BJ (cell line): ENCODE results near the gene GCNT1. TPM values are rescaled to one million over a fixed set of nuclear protein-coding genes. Genes with fewer than 3 reads are reported as not detected.

Experiments used
- CTCF ChIA-PET: fragments of 350-600 bp; formaldehyde crosslinking; extraction: SDS; loops from one replicate; lab custom pipeline; 2021; ENCODE audit warnings: antibody characterized with exemption, inconsistent platforms; lab: Yijun Ruan, JAX
- POLR2A ChIA-PET: fragments of 300-600 bp; sonication (Branson Sonifier 250); formaldehyde crosslinking; extraction: SDS; loops from one replicate; lab custom pipeline; 2021; ENCODE audit warnings: antibody characterized with exemption; lab: Charles Lee
- DNase-seq: peaks from one replicate; pipeline ENCODE4 v3.0.0-alpha.2; 2011; ENCODE audit warnings: low read depth
- H3K27me3 ChIP-seq: 2 replicates; pipeline ENCODE4 v1.6.0; 2011; ENCODE audit warnings: low read length; ENCODE audit not compliant: control insufficient read depth, insufficient read depth
- H3K36me3 ChIP-seq: 2 replicates; pipeline ENCODE4 v1.5.1; 2011; ENCODE audit warnings: low read length; ENCODE audit not compliant: control insufficient read depth, insufficient read depth
- H3K4me3 ChIP-seq: 2 replicates; pipeline ENCODE4 v1.5.1; 2011; ENCODE audit warnings: low read depth, mild to moderate bottlenecking, control low read depth, low read length
- CTCF ChIP-seq: IDR thresholded peaks from 2 replicates; pipeline ENCODE4 v1.5.1; 2011; ENCODE audit warnings: low read depth, mild to moderate bottlenecking, control low read depth, inconsistent platforms, low read length, moderate library complexity; ENCODE audit not compliant: insufficient read depth
- polyA plus RNA-seq: library from polyadenylated mRNA; depleted of rRNA; stranded (reverse); fragments of >200 nt; gene quantifications from 2 replicates; pipeline ENCODE4 v1.2.3, GENCODE V29; 2011

The GCNT1 gene
- polyA plus RNA-seq, 1 experiment: 23.0 TPM

- DNase-seq: no peak
- POLR2A ChIA-PET: no interaction called here
- TF ChIP-seq CTCF: no peak
- no peak overlapping the region for H3K4me3 ChIP-seq
- H3K36me3 ChIP-seq: peaks cover 8% of the 10 kb centered on the region
- H3K27me3 ChIP-seq: no peaks in the 10 kb centered on the region
- CTCF ChIA-PET: interaction anchor here (1.0 kb wide), 1 partner anchor 12 kb away, joined by 3 read pairs; no protein-coding TSS in a partner anchor
These were observed 41.1 kb downstream of the GCNT1 start for GRCh38 chr9:76500061-76500460.

GRCh38 chr9:76502746-76503145, 43.8 kb downstream of the GCNT1 start:
- TF ChIP-seq CTCF: no peak
- peaks cover 8% of the 10 kb centered on the region for H3K36me3 ChIP-seq
- POLR2A ChIA-PET: no interaction called here

GRCh38 chr9:76510041-76510440, 51.1 kb downstream of the GCNT1 start:
- no peaks in the 10 kb centered on the region for H3K27me3 ChIP-seq
- CTCF ChIA-PET: no interaction called here
- DNase-seq: no peak

More at GRCh38 chr9:76502746-76503145, 43.8 kb downstream of the GCNT1 start:
- CTCF ChIA-PET: no interaction called here
- Histone ChIP-seq H3K27me3 (no peaks in the 10 kb centered on the region), H3K4me3 (no peak overlapping the region)
- no peak for DNase-seq

GRCh38 chr9:76510446-76510845, 51.5 kb downstream of the GCNT1 start:
- no peak for DNase-seq
- H3K36me3 ChIP-seq: no peaks in the 10 kb centered on the region
- TF ChIP-seq CTCF: no peak
- no peak overlapping the region for H3K4me3 ChIP-seq
- H3K27me3 ChIP-seq: no peaks in the 10 kb centered on the region
- ChIA-PET POLR2A (interaction anchor here (1.3 kb wide), 1 partner anchor 23 kb away, joined by 5 read pairs; no protein-coding TSS in a partner anchor), CTCF (no interaction called here)

More at GRCh38 chr9:76510041-76510440, 51.1 kb downstream of the GCNT1 start:
- Histone ChIP-seq H3K36me3 (no peaks in the 10 kb centered on the region), H3K4me3 (no peak overlapping the region)
- TF ChIP-seq CTCF: no peak
- POLR2A ChIA-PET: interaction anchor here (0.6 to 1.3 kb wide), 2 partner anchors 24 to 237 kb away, joined by 5 read pairs; no protein-coding TSS in a partner anchor

GRCh38 chr9:76512826-76513225, 53.8 kb downstream of the GCNT1 start:
- no peak for TF ChIP-seq CTCF
- Histone ChIP-seq H3K36me3 (no peaks in the 10 kb centered on the region), H3K27me3 (no peaks in the 10 kb centered on the region), H3K4me3 (no peak overlapping the region)
- DNase-seq: no peak
- POLR2A ChIA-PET: interaction anchor here (0.6 kb wide), 1 partner anchor 146 kb away, joined by 3 read pairs; no protein-coding TSS in a partner anchor
- CTCF ChIA-PET: no interaction called here
